NB4 (cell line): ENCODE measurements around the gene CAPN3.
"Not testable (repeated sequence)": the region's sequence is repeated elsewhere in the genome, so short reads cannot be mapped to it uniquely, and the experiment has no call there.

Experiments used
- DNase-seq: peaks from one replicate; pipeline ENCODE4 v3.0.0; 2010; ENCODE audit warnings: low read depth
- H3K4me3 ChIP-seq: one replicate; pipeline ENCODE4 v1.5.1; 2011; ENCODE audit warnings: mild to moderate bottlenecking, low read depth, low read length, moderate library complexity
- CTCF ChIP-seq: IDR thresholded peaks from one replicate; pipeline ENCODE4 v1.5.1; 2012; ENCODE audit warnings: low read depth, low read length
- MYC ChIP-seq: IDR thresholded peaks from 2 replicates; pipeline ENCODE4 v1.6.1; 2011; ENCODE audit warnings: low read depth, low read length
- POLR2A ChIP-seq: IDR thresholded peaks from 2 replicates; pipeline ENCODE4 v1.6.1; 2011; ENCODE audit warnings: mild to moderate bottlenecking; ENCODE audit not compliant: insufficient read length; ENCODE audit errors: extremely low read depth
- TF ChIP-seq, protein P1 (sequence below): IDR thresholded peaks from 2 replicates; pipeline ENCODE4 v1.6.1; 2011; ENCODE audit warnings: low read depth, low read length

CAPN3 gene

DNA sequence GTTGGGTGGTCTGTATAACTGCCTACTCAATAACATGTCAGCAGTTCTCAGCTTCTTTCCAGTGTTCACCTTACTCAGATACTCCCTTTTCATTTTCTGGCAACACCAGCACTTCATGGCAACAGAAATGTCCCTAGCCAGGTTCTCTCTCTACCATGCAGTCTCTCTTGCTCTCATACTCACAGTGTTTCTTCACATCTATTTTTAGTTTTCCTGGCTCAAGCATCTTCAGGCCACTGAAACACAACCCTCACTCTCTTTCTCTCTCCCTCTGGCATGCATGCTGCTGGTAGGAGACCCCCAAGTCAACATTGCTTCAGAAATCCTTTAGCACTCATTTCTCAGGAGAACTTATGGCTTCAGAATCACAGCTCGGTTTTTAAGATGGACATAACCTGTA, at the start of gene CAPN3:
Gene CAPN3 (plus strand): TSS at position 253 of the 400 bp plus-strand sequence. CDS start 305 bp downstream, outside the sequence.
- TF ChIP-seq CTCF (no peak), POLR2A (no peak)
- TF ChIP-seq, protein P1, sequence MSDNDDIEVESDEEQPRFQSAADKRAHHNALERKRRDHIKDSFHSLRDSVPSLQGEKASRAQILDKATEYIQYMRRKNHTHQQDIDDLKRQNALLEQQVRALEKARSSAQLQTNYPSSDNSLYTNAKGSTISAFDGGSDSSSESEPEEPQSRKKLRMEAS: no peak
- no peak for DNase-seq

GRCh38 chr15:42313463-42313862, 45.8 kb upstream of the CAPN3 start:
- TF ChIP-seq MYC (peak; percentile 12; the same call in 1 of the 2 replicates), CTCF (no peak)
- H3K4me3 ChIP-seq: no peak overlapping the region
- DNase-seq: peak; percentile 23

More for the DNA sequence above, at the start of gene CAPN3:
- H3K4me3 ChIP-seq: no peak within 1 kb of the TSS

DNA sequence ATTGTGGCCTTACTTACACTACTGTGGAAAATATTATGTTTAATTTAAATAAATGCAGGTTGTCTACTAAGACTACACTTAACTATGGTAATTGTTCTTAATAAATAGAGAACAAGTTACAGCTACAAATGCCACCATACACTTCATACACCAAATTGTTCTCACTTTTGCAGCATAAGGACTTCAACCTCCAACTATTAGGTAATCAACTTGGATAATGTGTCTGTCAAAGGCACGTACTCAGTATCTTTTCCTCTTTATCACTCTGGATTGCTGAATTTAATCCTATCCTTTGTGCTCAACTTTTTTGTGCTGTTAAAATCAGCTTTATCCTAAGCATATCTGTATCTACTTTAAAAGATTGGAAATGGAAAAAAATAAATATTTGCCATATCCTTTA, 44.5 kb upstream of the CAPN3 start:
- no peak overlapping the region for H3K4me3 ChIP-seq
- TF ChIP-seq, protein P1: no peak
- no peak for TF ChIP-seq CTCF
- no peak for TF ChIP-seq MYC
- no peak for TF ChIP-seq POLR2A
- no peak for DNase-seq

GRCh38 chr15:42315521-42315920, 43.8 kb upstream of the CAPN3 start:
- TF ChIP-seq CTCF: no peak
- TF ChIP-seq POLR2A: no peak
- TF ChIP-seq, protein P1: no peak
- no peak for TF ChIP-seq MYC
- DNase-seq: peak; percentile 9

DNA sequence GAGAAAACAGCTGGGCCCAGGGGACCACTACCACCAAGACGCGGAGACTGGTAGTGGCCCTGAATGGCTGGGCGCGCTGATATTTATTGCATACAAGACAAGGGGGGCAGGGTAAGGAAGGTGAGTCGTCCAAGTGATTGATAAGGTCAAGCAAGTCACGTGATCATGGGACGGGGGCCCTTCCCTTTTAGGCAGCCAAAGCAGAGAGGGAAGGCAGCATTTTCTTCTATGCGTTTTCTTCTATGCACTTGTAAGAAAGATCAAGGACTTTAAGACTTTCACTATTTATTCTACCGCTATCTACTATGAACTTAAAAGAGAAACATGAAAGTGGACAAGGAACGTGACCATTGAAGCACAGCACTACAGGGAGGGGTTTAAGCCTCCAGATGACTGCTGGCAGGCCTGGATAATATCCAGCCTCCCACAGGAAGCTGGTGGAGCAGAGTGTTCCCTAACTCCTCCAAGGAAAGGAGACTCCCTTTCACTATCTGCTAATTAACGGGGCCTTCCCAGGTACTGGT, 43.0 kb upstream of the CAPN3 start:
- not testable (repeated sequence) for H3K4me3 ChIP-seq, DNase-seq

More at GRCh38 chr15:42315521-42315920, 43.8 kb upstream of the CAPN3 start:
- no peak overlapping the region for H3K4me3 ChIP-seq

DNA sequence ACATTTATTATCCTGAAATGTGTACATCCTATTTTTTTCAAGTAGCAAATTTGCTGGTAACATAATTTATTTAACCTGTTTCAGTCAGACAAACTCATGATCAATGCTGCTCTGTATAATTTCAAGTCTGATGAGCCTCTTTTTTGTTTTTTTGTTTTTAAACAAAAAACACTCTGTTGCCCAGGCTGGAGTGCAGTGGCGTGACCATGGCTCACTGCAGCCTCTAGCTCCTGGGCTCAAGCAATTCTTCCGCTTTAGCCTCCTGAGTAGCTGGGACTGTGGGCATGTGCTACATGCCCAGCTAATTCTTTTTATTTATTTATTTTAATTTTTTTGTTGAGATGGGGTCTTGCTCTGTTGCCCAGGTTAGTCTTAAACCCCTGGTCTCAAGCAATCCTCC, 40.1 kb upstream of the CAPN3 start:
- DNase-seq: no peak
- TF ChIP-seq, protein P1: no peak
- TF ChIP-seq POLR2A (no peak), CTCF (no peak), MYC (no peak)
- no peak overlapping the region for H3K4me3 ChIP-seq

GRCh38 chr15:42324308-42324707, 35.0 kb upstream of the CAPN3 start:
- DNase-seq: no peak
- TF ChIP-seq MYC (no peak), CTCF (no peak), POLR2A (no peak)
- TF ChIP-seq, protein P1: no peak
- no peak overlapping the region for H3K4me3 ChIP-seq
